DMS114 treated with DMSO at 0.1 percent for 48 hours (cell line): ENCODE data around the gene B4GALT5.
"Not testable (repeated sequence)": the region's sequence is repeated elsewhere in the genome, so short reads cannot be mapped to it uniquely, and the experiment has no call there.

Experiments
- DNase-seq: peaks from one replicate; lab custom pipeline; 2025; ENCODE audit not compliant: unreplicated experiment; lab: John Stamatoyannopoulos, UW

The B4GALT5 gene

GRCh38 chr20:49631061-49631716, 82.5 kb downstream of the B4GALT5 start:
- DNase-seq, result no peak

GRCh38 chr20:49630396-49630951, 83.2 kb downstream of the B4GALT5 start:
- DNase-seq, result no peak

GRCh38 chr20:49629606-49630005, 84.1 kb downstream of the B4GALT5 start:
- DNase-seq, result no peak

DNA sequence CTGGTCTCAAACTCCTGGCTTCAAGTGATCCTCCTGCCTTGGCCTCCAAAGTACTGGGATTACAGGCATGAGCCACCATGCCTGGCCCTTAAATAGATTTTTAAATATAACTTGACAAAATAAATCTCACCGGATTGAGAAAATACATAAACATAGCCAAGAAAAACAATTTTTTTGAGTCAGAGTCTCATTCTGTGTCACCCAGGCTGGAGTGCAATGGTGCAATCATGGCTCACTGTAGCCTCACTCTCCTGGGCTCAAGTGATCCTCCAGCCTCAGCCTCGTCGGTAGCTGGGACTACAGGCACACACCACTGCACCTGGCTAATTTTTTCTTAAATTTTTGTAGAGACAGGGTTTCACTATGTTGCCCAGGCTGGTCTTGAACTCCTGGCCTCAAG, 85.4 kb downstream of the B4GALT5 start:
- not testable (repeated sequence) for DNase-seq

- no peak for DNase-seq
Measured at GRCh38 chr20:49627329-49627761, 86.3 kb downstream of the B4GALT5 start.

GRCh38 chr20:49624988-49625387, 88.7 kb downstream of the B4GALT5 start:
- not testable (repeated sequence) for DNase-seq

DNA sequence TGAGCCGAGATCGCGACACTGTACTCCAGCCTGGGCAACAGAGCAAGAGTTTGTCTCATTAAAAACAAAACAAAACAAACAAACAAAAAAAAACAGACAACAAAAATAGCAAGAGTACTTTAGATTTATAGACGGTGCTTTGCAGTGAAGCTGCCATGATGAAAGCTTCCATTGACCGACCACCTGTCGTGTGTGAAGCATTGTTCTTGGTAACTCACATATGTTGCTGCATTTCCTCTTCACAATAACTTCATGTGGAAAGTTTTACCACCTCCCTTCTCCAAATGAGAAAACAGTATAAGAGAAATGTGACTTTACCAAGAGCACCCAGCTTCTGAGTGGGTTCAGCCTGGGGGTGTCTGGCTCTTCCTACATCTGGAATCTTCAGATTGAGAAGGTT, 89.4 kb downstream of the B4GALT5 start:
- DNase-seq, result no peak

DNA sequence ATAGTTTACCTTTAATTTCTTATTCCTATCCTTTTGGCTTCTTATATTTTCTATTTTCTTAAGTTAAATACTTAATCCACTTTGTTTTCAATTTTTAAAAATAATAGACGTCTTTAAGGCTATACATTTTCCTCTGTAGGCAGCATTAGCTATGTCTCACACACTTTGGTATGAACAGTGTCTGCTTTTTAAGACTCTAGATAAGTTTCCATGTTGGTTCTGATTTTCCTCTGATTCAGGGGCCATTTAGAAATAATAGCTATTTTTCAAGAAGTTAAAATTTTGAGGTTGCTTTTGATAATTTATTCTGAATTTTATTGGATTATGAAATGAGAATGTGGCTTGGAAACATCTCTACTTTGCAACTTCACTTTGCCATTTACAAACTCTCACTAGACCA, 91.4 kb downstream of the B4GALT5 start:
- no peak for DNase-seq

GRCh38 chr20:49620364-49621240, 93.1 kb downstream of the B4GALT5 start:
- no peak for DNase-seq

DNA sequence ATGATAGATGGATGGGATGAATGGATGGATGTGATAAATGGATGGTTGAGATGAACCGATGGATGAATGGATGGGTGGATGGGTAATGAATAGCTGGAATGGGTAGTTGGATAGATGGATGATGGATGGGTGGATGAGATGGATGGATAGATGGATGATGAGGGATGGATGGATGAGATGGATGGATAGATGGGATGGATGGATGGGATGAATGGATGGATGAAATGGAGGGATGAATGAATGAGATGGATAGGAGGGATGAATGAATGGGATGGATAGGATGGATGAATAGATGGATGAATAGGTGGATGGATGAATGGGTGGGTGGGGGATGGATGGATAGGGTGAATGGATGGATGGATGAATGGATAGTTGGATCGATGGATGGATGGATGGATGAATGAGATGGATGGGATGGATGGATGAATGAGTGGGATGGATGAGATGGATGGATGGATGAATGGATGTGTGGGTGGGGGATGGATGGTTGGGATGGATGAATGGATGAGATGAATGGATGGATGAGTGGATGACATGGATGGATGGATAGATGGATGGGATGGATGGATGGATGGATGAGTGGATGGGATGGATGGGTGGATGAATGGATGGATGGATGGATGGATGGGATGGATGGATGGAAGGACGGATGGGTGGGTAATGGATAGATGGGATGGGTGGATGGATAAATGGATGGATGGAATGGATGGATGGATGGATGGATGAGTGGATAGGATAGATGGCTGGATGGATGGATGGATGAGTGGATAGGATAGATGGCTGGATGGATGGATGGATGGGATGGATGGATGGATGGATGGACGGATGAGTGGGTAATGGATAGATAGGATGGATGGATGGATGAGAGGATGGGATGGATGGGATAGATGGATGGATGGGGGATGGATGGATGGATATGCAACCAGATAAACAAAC, 94.3 kb downstream of the B4GALT5 start:
- DNase-seq, result no peak

- no peak for DNase-seq
Measured at GRCh38 chr20:49618289-49618688, 95.4 kb downstream of the B4GALT5 start.

DNA sequence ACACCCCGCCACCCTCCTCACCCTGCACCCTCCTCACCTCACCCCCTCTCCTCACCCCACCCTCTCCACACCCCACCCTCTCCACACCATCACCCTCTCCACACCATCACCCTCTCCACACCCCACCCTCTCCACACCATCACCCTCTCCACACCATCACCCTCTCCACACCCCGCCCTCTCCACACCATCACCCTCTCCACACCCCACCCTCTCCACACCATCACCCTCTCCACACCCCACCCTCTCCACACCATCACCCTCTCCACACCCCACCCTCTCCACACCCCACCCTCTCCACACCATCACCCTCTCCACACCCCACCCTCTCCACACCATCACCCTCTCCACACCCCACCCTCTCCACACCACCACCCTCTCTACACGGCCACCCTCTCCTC, 96.3 kb downstream of the B4GALT5 start:
- DNase-seq, result not testable (repeated sequence)

DNA sequence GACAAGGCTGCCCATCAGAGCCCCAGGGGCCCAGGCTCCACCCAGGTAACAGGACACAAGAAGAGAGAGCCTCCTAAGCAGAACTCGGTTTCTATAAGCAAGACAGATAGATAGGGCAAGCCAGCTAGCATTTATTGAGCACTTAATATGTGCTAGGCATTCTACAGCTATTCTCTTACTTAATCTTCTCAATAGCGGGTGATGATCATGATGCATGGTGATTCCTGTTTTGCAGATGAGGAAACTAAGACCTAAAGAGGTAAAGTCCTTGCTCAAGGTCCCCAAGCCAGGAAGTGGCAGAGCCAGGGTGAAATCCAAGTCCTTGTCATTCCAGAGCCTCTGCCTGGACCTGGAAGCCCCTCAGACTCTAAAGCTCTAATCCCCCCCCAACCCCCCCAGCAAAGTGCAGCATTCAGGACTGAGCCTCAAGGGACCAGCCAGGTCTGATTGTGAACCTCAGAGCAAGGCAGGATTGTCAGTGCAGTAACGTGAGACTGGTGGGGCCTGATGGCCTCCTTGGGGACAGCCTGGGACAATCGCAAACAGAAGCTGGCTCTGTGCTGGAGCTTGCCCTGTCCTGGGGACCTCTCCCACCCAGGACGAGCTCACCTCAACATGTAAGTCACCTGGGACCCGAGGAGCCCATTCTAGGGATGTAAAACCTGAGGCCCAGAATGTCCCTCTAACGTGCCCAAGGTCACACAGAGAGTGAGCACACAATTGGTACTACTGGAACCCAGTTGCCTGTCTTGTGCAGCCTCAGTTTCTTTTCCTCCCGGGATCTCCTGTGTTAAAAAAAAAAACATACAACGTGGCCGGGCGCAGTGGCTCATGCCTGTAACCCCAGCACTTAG, 97.3 kb downstream of the B4GALT5 start:
- no peak for DNase-seq

GRCh38 chr20:49615401-49616153, 98.1 kb downstream of the B4GALT5 start:
- DNase-seq, result no peak

DNA sequence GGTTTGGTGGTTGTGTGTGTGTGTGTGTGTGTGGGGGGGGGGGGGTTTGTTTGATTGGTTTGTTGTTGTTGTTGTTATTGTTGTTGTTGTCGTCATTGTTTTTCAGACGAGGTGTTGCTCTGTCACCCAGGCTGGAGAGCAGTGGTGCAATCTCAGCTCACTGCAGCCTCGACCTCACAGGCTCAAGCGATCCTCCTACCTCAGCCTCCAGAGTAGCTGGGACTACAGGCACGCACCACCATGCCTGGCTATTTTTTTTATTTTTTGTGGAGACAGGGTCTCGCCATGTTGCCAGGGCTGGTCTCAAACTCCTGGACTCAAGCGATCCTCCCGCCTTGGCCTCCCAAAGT, 98.7 kb downstream of the B4GALT5 start:
- DNase-seq, result not testable (repeated sequence)

- DNase-seq, result no peak
Measured at GRCh38 chr20:49614338-49615050, 99.2 kb downstream of the B4GALT5 start.

DNA sequence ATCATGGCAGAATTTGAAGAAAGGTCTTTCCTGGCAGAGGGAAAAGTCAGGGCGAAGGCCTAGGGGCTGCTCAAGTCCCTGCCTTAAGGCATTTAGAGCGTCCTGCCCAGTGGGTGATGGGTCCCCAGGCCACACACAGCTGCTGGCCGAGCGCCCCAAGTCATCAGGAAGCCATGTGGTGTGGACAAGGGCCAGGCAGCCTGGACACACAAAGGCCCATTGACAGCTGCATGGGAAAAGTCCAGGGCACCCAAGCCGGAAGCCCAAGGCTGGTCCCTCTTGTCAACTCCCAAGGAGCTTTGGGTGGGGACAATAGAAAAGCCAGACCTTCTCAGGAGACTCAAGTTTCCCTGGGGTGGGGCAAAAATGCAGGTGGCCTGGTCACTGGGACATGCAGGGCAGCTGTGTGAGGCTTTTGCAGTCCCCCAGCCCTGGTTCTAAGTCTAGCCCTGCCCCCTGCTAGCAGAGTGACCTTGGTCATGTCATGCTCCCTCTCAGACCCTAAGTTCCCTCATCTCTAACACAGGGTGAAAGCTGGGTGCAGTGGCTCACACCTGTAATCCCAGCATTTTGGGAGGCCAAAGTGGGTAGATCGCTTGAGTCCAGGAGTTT, 101.4 kb downstream of the B4GALT5 start:
- no peak for DNase-seq

GRCh38 chr20:49611539-49612126, 102.0 kb downstream of the B4GALT5 start:
- DNase-seq, result not testable (repeated sequence)
